Measurements from ENCODE around the gene TSPEAR.

The TSPEAR gene

GRCh38 chr21:44463724-44464123 lies 247.6 kb downstream of the TSPEAR start:
- no peak for DNase-seq (ENCODE audit: low spot score)

- no peak for DNase-seq (ENCODE audit: low spot score)
These were observed 248.6 kb downstream of the TSPEAR start for GRCh38 chr21:44462834-44463200.

- no peak for DNase-seq (ENCODE audit: low spot score)
These were observed 249.1 kb downstream of the TSPEAR start for GRCh38 chr21:44462086-44462833.

GRCh38 chr21:44461464-44462001 lies 249.8 kb downstream of the TSPEAR start:
- no peak for DNase-seq (ENCODE audit: low spot score)

- DNase-seq (ENCODE audit: low spot score): no peak
These were observed 250.4 kb downstream of the TSPEAR start for GRCh38 chr21:44461005-44461404.

- DNase-seq (ENCODE audit: low spot score): no peak
These were observed 251.0 kb downstream of the TSPEAR start for GRCh38 chr21:44460441-44460755.

- no peak for DNase-seq (ENCODE audit: low spot score)
These were observed 251.5 kb downstream of the TSPEAR start for GRCh38 chr21:44459712-44460440.

GRCh38 chr21:44458971-44459711 lies 252.2 kb downstream of the TSPEAR start:
- DNase-seq (ENCODE audit: low spot score): no peak

- DNase-seq (ENCODE audit: low spot score): no peak
These were observed 254.2 kb downstream of the TSPEAR start for GRCh38 chr21:44456915-44457736.

- DNase-seq (ENCODE audit: low spot score): no peak
These were observed 255.0 kb downstream of the TSPEAR start for GRCh38 chr21:44456214-44456914.

GRCh38 chr21:44455524-44456213 lies 255.7 kb downstream of the TSPEAR start:
- DNase-seq (ENCODE audit: low spot score): peak; percentile 14

- peak; percentile 98 for DNase-seq (ENCODE audit: low spot score)
These were observed 256.4 kb downstream of the TSPEAR start, which contains the start of gene LRRC3 for GRCh38 chr21:44454747-44455523. Gene LRRC3, plus strand, starts transcription at chr21:44455510. Its CDS starts 1,135 bp downstream, at chr21:44456645.

GRCh38 chr21:44454058-44454457 lies 257.3 kb downstream of the TSPEAR start:
- DNase-seq (ENCODE audit: low spot score): no peak

- no peak for DNase-seq (ENCODE audit: low spot score)
These were observed 258.3 kb downstream of the TSPEAR start for GRCh38 chr21:44453120-44453519.

- DNase-seq (ENCODE audit: low spot score): no peak
These were observed 260.4 kb downstream of the TSPEAR start for GRCh38 chr21:44450999-44451398.

GRCh38 chr21:44450402-44450801 lies 261.0 kb downstream of the TSPEAR start:
- DNase-seq (ENCODE audit: low spot score): no peak

GRCh38 chr21:44449473-44450363 lies 261.7 kb downstream of the TSPEAR start:
- DNase-seq (ENCODE audit: low spot score): no peak

- no peak for DNase-seq (ENCODE audit: low spot score)
These were observed 262.7 kb downstream of the TSPEAR start for GRCh38 chr21:44448651-44449131.
